A549 treated with ZK216348 at 1 μM for 4 hours (cell line): ENCODE measurements around the gene OR1J4. TPM values are rescaled to one million over a fixed set of nuclear protein-coding genes. Genes with fewer than 3 reads are reported as not detected.

Experiments
- total RNA-seq: library from RNA; stranded (reverse); fragments of 200-300 nt; extraction: Qiagen RNA extraction; gene quantifications from 5 replicates; pipeline ENCODE4 v1.2.3, GENCODE V29; 2022; ENCODE audit warnings: low read depth

The OR1J4 gene, protein sequence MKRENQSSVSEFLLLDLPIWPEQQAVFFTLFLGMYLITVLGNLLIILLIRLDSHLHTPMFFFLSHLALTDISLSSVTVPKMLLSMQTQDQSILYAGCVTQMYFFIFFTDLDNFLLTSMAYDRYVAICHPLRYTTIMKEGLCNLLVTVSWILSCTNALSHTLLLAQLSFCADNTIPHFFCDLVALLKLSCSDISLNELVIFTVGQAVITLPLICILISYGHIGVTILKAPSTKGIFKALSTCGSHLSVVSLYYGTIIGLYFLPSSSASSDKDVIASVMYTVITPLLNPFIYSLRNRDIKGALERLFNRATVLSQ
- total RNA-seq, result not detected in 5 replicates

DNA sequence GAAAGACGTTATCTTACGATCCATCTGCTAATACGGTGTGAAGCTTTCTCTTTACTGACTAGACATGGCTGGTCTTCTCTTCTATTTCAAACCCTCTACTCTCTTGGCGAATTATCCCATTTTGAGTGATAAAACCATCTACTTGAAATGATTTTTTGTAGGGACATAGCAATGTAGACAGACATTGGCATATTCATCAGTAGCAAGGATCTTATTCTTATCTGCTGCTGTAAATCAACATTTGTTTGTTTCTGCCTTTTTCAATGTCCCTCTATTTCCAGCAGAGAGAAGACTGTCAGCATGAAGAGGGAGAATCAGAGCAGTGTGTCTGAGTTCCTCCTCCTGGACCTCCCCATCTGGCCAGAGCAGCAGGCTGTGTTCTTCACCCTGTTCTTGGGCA lies at the start of gene OR1J4:
Gene OR1J4, plus strand, starts transcription at position 301 of the 400 bp plus-strand sequence. Its CDS starts 0 bp downstream, at position 301.

GRCh38 chr9:122477826-122478225 lies 41.1 kb upstream of the OR1J4 start, which contains the start of gene OR1J1:
TSS of gene OR1J1 (minus strand) at chr9:122477926. CDS start at chr9:122477926, 0 bp downstream.

GRCh38 chr9:122510502-122510901 lies 8.4 kb upstream of the OR1J4 start, which contains the start of gene OR1J2:
TSS of gene OR1J2 (plus strand) at chr9:122510802. CDS start at chr9:122510802, 0 bp downstream.

GRCh38 chr9:122527193-122527592 lies 8.3 kb downstream of the OR1J4 start, which contains the start of gene OR1N1:
TSS of gene OR1N1 (minus strand) at chr9:122527293. CDS start at chr9:122527293, 0 bp downstream.

GRCh38 chr9:122552812-122553211 lies 33.9 kb downstream of the OR1J4 start, which contains the start of gene OR1N2:
TSS of gene OR1N2 (plus strand) at chr9:122553112. CDS start at chr9:122553212, 100 bp downstream.

Other genes starting within 250 kb of the OR1J4 start
- gene PTGS1, start 148.1 kb upstream of the OR1J4 start, total RNA-seq, result 1.3 to 1.6 TPM (median 1.6 TPM) in 5 replicates
- not detected in 5 replicates for gene OR1J1, start 41.2 kb upstream of the OR1J4 start, total RNA-seq
- not detected in 5 replicates for gene OR1J2, start 8.3 kb upstream of the OR1J4 start, total RNA-seq
- not detected in 5 replicates for gene OR1N1, start 8.2 kb downstream of the OR1J4 start, total RNA-seq
- not detected in 5 replicates for gene OR1N2, start 34.0 kb downstream of the OR1J4 start, total RNA-seq
- not detected in 5 replicates for gene OR1L8, start 64.2 kb downstream of the OR1J4 start, total RNA-seq
- 0.15 TPM in 1 of 5 replicates, not detected in the others for gene OR1Q1, start 95.6 kb downstream of the OR1J4 start, total RNA-seq
- gene OR1B1, start 138.5 kb downstream of the OR1J4 start, total RNA-seq, result not detected in 5 replicates
- not detected in 5 replicates for gene OR1L1, start 142.6 kb downstream of the OR1J4 start, total RNA-seq
- not detected in 5 replicates for gene OR1L3, start 156.0 kb downstream of the OR1J4 start, total RNA-seq
- gene OR1L4, start 204.8 kb downstream of the OR1J4 start, total RNA-seq, result not detected in 5 replicates
- not detected in 5 replicates for gene OR1L6, start 223.2 kb downstream of the OR1J4 start, total RNA-seq